K562 (cell line): ENCODE data around the gene APLF. TPM values are rescaled to one million over a fixed set of nuclear protein-coding genes. Genes with fewer than 3 reads are reported as not detected.

ENCODE experiments used
- ARID1B ChIP-seq: fragments of 450-650 bp; IDR thresholded peaks from 2 replicates; pipeline ENCODE4 v1.6.1; 2016; ENCODE audit warnings: antibody characterized with exemption, mild to moderate bottlenecking, inconsistent platforms
- CBFA2T3 ChIP-seq: fragments of 450-650 bp; IDR thresholded peaks from 2 replicates; pipeline ENCODE4 v1.6.1; 2017
- DIDO1 ChIP-seq: fragments of 450-650 bp; IDR thresholded peaks from 2 replicates; pipeline ENCODE4 v1.6.1; 2016; ENCODE audit warnings: low read depth, missing biosample characterization, missing genetic modification characterization
- EP300 ChIP-seq: IDR thresholded peaks from 2 replicates; pipeline ENCODE4 v1.6.1; 2012; ENCODE audit warnings: low read length, improper control_type of control experiment
- FOXM1 ChIP-seq, 2 experiments: fragments of 450-650 bp in 1 of 2; sonication (generic) in 1 of 2; formaldehyde crosslinking in 1 of 2; IDR thresholded peaks; 2 replicates each; pipeline versions ENCODE4 v1.6.1 to v1.9.0; 2017 to 2022; ENCODE audit warnings: low read depth in 2 of 2, mild to moderate bottlenecking in 2 of 2, missing genetic modification reagents in 1 of 2, moderate library complexity in 1 of 2
- JUND ChIP-seq, 2 experiments: IDR thresholded peaks; 2 replicates in 1 of 2; 3 replicates in 1 of 2; pipeline ENCODE4 v1.6.1; 2011; ENCODE audit warnings: borderline replicate concordance in 2 of 2, low read depth in 2 of 2, low read length in 2 of 2, improper control_type of control experiment in 1 of 2, missing biosample characterization in 1 of 2, missing genetic modification characterization in 1 of 2, missing genetic modification reagents in 1 of 2
- MED1 ChIP-seq: sonication (generic); formaldehyde crosslinking; IDR thresholded peaks from 2 replicates; pipeline ENCODE4 v1.8.1; 2023; ENCODE audit warnings: missing genetic modification reagents, borderline replicate concordance
- MEF2A ChIP-seq: IDR thresholded peaks from 2 replicates; pipeline ENCODE4 v1.6.1; 2011; ENCODE audit warnings: low read depth, mild to moderate bottlenecking, low read length, moderate library complexity; ENCODE audit not compliant: control insufficient read depth
- MNT ChIP-seq, 2 experiments: fragments of 450-650 bp; conservative IDR thresholded peaks; 2 replicates each; pipeline ENCODE4 v1.6.1; 2017; ENCODE audit warnings: mild to moderate bottlenecking in 2 of 2, moderate library complexity in 2 of 2
- NCOR1 ChIP-seq: fragments of 450-650 bp; IDR thresholded peaks from 2 replicates; pipeline ENCODE4 v1.6.1; 2016; ENCODE audit warnings: mild to moderate bottlenecking, moderate library complexity
- NFE2 ChIP-seq: IDR thresholded peaks from 2 replicates; pipeline ENCODE4 v1.6.1; 2014; ENCODE audit warnings: antibody characterized with exemption, low read depth
- RAD51 ChIP-seq: fragments of 450-650 bp; IDR thresholded peaks from 2 replicates; pipeline ENCODE4 v1.7.1; 2016; ENCODE audit warnings: low read depth, mild to moderate bottlenecking, borderline replicate concordance
- ZEB2 ChIP-seq: fragments of 450-650 bp; IDR thresholded peaks from 2 replicates; pipeline ENCODE4 v1.6.1; 2016
- ZFP30 ChIP-seq: fragments of 250-450 bp; sonication (Bioruptor Pico); IDR thresholded peaks from 2 replicates; pipeline ENCODE4 v1.8.0; 2022; ENCODE audit warnings: moderate library complexity, mild to moderate bottlenecking, inconsistent platforms, borderline replicate concordance
- ZNF445 ChIP-seq: fragments of 250-450 bp; sonication (Bioruptor Pico); IDR thresholded peaks from 2 replicates; pipeline ENCODE4 v1.4.0; 2020; ENCODE audit warnings: low read depth, mild to moderate bottlenecking, moderate library complexity
- polyA plus RNA-seq, 8 experiments: library from polyadenylated mRNA; depleted of rRNA in 4 of 8; stranded (reverse) in 5 of 8; unstranded in 3 of 8; fragments of >200 nt; fragmentation: Nextera tagmentation in 2 of 8; fragmentation: Illumina TruSeq in 1 of 8; extraction: Ambion mirVana in 2 of 8; extraction: Trizol in 1 of 8; gene quantifications; 2 replicates each; pipeline versions ENCODE4 v1.2.1 to v1.2.3, GENCODE V29; 2011 to 2014; ENCODE audit warnings: inconsistent platforms in 1 of 8, missing spikeins in 1 of 8
- total RNA-seq, 7 experiments: library from RNA; depleted of rRNA in 6 of 7; stranded (reverse); fragments of >200 nt in 6 of 7; fragmentation: Illumina TruSeq in 2 of 7; extraction: Trizol in 2 of 7; gene quantifications; 2 replicates each; pipeline versions ENCODE4 v1.2.1 to v1.2.3, GENCODE V29; 2011 to 2021; ENCODE audit warnings: low replicate concordance in 1 of 7
- TF ChIP-seq, protein P1 (sequence below): fragments of 250-450 bp; sonication (Bioruptor Pico); IDR thresholded peaks from 2 replicates; pipeline ENCODE4 v1.4.0; 2020
- TF ChIP-seq, protein P2 (sequence below): fragments of 450-650 bp; IDR thresholded peaks from 2 replicates; pipeline ENCODE4 v1.6.1; 2018; ENCODE audit not compliant: partially characterized antibody

APLF gene
- total and polyA plus RNA-seq, 9 of the 15 experiments (the other 6 are each of a cell fraction or from before 2014, with no cell fraction given), result 0.07 to 1.1 (median 0.71) TPM

DNA sequence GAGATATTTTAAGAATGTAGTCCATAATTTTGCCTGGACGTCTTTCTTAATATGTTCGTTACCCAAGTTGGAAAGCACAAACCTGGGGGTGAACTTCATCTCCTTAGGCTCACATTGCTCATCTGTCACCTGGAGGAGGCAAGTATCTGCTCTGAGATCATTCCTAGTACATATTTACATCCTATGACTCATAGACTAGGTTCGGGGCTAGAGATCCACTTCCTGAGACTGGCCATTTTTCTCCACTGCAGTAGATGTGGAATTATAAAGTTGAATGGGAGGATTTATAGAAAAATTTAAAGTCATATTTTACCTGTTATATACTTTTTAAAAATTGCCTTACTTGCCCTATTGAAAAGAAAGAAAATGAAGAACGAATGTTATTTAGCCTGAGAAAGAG, 98.5 kb downstream of the APLF start (continued):
- TF ChIP-seq JUND (IDR thresholded peaks at IDR 0.05; ENCODE audit: borderline replicate concordance, low read depth, low read length) (peak; percentile 98), JUND (tag; IDR thresholded peaks at IDR 0.05; ENCODE audit: borderline replicate concordance, low read depth, low read length) (peak; percentile 96), ARID1B (peak; percentile 87), CBFA2T3 (peak; percentile 67), EP300 (peak; percentile 77; the same call in 1 of the 2 replicates), RAD51 (0 out of 2 replicates have a peak, but pooled peaks have one; percentile 10), MEF2A (peak; percentile 86), ZFP30 (CRISPR knock-in tag) (no peak), ZEB2 (peak; percentile 91), MNT (conservative IDR thresholded peaks at IDR 0.05) (no peak), NFE2 (peak; percentile 7; the same call in 1 of the 2 replicates), MED1 (CRISPR knock-in tag) (no peak), ZNF445 (no peak), FOXM1 (IDR thresholded peaks at IDR 0.05; ENCODE audit: low read depth) (0 out of 2 replicates have a peak, but pooled peaks have one; percentile 29), FOXM1 (CRISPR knock-in tag; IDR thresholded peaks at IDR 0.05; ENCODE audit: low read depth) (no peak), NCOR1 (0 out of 2 replicates have a peak, but pooled peaks have one; percentile 12), DIDO1 (no peak)
- TF ChIP-seq, protein P1, sequence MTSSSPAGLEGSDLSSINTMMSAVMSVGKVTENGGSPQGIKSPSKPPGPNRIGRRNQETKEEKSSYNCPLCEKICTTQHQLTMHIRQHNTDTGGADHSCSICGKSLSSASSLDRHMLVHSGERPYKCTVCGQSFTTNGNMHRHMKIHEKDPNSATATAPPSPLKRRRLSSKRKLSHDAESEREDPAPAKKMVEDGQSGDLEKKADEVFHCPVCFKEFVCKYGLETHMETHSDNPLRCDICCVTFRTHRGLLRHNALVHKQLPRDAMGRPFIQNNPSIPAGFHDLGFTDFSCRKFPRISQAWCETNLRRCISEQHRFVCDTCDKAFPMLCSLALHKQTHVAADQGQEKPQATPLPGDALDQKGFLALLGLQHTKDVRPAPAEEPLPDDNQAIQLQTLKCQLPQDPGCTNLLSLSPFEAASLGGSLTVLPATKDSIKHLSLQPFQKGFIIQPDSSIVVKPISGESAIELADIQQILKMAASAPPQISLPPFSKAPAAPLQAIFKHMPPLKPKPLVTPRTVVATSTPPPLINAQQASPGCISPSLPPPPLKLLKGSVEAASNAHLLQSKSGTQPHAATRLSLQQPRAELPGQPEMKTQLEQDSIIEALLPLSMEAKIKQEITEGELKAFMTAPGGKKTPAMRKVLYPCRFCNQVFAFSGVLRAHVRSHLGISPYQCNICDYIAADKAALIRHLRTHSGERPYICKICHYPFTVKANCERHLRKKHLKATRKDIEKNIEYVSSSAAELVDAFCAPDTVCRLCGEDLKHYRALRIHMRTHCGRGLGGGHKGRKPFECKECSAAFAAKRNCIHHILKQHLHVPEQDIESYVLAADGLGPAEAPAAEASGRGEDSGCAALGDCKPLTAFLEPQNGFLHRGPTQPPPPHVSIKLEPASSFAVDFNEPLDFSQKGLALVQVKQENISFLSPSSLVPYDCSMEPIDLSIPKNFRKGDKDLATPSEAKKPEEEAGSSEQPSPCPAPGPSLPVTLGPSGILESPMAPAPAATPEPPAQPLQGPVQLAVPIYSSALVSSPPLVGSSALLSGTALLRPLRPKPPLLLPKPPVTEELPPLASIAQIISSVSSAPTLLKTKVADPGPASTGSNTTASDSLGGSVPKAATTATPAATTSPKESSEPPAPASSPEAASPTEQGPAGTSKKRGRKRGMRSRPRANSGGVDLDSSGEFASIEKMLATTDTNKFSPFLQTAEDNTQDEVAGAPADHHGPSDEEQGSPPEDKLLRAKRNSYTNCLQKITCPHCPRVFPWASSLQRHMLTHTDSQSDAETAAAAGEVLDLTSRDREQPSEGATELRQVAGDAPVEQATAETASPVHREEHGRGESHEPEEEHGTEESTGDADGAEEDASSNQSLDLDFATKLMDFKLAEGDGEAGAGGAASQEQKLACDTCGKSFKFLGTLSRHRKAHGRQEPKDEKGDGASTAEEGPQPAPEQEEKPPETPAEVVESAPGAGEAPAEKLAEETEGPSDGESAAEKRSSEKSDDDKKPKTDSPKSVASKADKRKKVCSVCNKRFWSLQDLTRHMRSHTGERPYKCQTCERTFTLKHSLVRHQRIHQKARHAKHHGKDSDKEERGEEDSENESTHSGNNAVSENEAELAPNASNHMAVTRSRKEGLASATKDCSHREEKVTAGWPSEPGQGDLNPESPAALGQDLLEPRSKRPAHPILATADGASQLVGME (CRISPR knock-in tag), result no peak
- TF ChIP-seq, protein P2, sequence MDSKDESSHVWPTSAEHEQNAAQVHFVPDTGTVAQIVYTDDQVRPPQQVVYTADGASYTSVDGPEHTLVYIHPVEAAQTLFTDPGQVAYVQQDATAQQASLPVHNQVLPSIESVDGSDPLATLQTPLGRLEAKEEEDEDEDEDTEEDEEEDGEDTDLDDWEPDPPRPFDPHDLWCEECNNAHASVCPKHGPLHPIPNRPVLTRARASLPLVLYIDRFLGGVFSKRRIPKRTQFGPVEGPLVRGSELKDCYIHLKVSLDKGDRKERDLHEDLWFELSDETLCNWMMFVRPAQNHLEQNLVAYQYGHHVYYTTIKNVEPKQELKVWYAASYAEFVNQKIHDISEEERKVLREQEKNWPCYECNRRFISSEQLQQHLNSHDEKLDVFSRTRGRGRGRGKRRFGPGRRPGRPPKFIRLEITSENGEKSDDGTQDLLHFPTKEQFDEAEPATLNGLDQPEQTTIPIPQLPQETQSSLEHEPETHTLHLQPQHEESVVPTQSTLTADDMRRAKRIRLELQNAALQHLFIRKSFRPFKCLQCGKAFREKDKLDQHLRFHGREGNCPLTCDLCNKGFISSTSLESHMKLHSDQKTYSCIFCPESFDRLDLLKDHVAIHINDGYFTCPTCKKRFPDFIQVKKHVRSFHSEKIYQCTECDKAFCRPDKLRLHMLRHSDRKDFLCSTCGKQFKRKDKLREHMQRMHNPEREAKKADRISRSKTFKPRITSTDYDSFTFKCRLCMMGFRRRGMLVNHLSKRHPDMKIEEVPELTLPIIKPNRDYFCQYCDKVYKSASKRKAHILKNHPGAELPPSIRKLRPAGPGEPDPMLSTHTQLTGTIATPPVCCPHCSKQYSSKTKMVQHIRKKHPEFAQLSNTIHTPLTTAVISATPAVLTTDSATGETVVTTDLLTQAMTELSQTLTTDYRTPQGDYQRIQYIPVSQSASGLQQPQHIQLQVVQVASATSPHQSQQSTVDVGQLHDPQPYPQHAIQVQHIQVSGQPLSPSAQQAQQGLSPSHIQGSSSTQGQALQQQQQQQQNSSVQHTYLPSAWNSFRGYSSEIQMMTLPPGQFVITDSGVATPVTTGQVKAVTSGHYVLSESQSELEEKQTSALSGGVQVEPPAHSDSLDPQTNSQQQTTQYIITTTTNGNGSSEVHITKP, result no peak
